Sigmoid colon (tissue), 4 donors: Measurements from ENCODE around the gene PLBD1.

Source experiments
- EP300 ChIP-seq, 4 donors: sonication (generic); formaldehyde crosslinking; IDR thresholded peaks; one replicate each; pipeline ENCODE4 v1.6.1; 2017; ENCODE audit warnings: antibody characterized with exemption in 4 of 4
- POLR2A ChIP-seq, 2 donors: fragments of 450-650 bp; IDR thresholded peaks; one replicate each; pipeline ENCODE4 v1.6.1; 2016; ENCODE audit warnings: antibody characterized with exemption in 2 of 2, mild to moderate bottlenecking in 2 of 2, moderate library complexity in 2 of 2

DNA sequence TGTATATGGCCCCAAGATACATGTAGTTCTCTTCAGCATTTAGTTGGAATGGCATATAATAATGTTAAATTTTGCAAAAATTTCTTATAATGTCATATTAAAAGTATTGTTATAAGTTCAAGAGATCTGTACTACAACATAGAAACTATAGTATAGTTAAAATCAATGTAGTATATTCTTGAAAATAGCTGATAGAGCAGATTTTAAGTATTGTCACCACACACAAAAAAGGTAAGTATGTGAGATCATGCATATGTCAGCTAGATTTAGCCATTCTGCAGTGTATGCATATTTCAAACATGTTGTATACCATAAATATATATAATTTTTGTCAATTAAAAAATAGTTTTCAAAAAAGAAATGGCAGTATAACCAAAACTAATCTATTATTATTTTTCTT, 86.5 kb downstream of the PLBD1 start:
- TF ChIP-seq EP300 (IDR thresholded peaks at IDR 0.05) (no peak), POLR2A (IDR thresholded peaks at IDR 0.05) (no peak)
